Heart right ventricle (tissue), 16 donors: ENCODE measurements around the gene MRPL40. TPM values are rescaled to one million over a fixed set of nuclear protein-coding genes. Genes with fewer than 3 reads are reported as not detected.

Experiments
- ATAC-seq, 8 donors: fragments of 200-7000 bp; cut with Tn5 transposase; one replicate each; pipeline ENCODE4 v1.9.1; 2020; ENCODE audit warnings: mild to moderate bottlenecking in 8 of 8, moderate library complexity in 8 of 8, moderate number of reproducible peaks in 1 of 8
- DNase-seq, 2 donors: peaks; one replicate each; pipeline ENCODE4 v3.0.0-alpha.2; 2020
- H3K27ac ChIP-seq, 10 donors: fragments of 200-600 bp; sonication (generic) in 2 of 10; one replicate each; pipeline versions ENCODE4 v1.5.0 to v1.8.0; 2020 to 2022; ENCODE audit warnings: mild to moderate bottlenecking in 3 of 10
- H3K27me3 ChIP-seq, 7 donors: fragments of 200-600 bp; one replicate each; pipeline ENCODE4 v1.8.0; 2021 to 2022; ENCODE audit warnings: mild to moderate bottlenecking in 2 of 7
- H3K36me3 ChIP-seq, 9 donors: fragments of 200-600 bp; sonication (generic) in 1 of 9; one replicate each; pipeline versions ENCODE4 v1.5.0 to v1.8.0; 2020 to 2022; ENCODE audit warnings: mild to moderate bottlenecking in 2 of 9
- H3K4me1 ChIP-seq, 9 donors: fragments of 200-600 bp; sonication (generic) in 1 of 9; one replicate each; pipeline versions ENCODE4 v1.5.0 to v1.8.0; 2020 to 2022; ENCODE audit warnings: mild to moderate bottlenecking in 4 of 9
- H3K4me3 ChIP-seq, 10 donors: fragments of 200-600 bp; sonication (generic) in 2 of 10; one replicate each; pipeline versions ENCODE4 v1.5.0 to v1.8.0; 2020 to 2022; ENCODE audit warnings: mild to moderate bottlenecking in 7 of 10, moderate library complexity in 2 of 10
- H3K9me3 ChIP-seq, 11 donors: fragments of 200-600 bp in 10 of 11; sonication (generic) in 2 of 11; one replicate each; pipeline versions ENCODE4 v1.5.0 to v1.8.0; 2013 to 2022; ENCODE audit warnings: mild to moderate bottlenecking in 2 of 11, control low read depth in 1 of 11, moderate library complexity in 1 of 11
- WGBS, 2 donors: extraction: QIAGEN DNeasy Blood & Tissue Kit; methylation state at CpG; one replicate each; pipeline ENCODE4 v1.1.7; 2013; ENCODE audit warnings: inconsistent platforms in 1 of 2; 5-methylcytosine and 5-hydroxymethylcytosine counted together
- intact Hi-C, 10 donors: fragments of 100-400 bp; cut with DNase I; formaldehyde crosslinking; loops; one replicate each; pipeline versions ENCODE4 v1.11.1 to v1.14.2; 2022
- polyA plus RNA-seq, 2 donors: library from polyadenylated mRNA; stranded (reverse); fragments of 200-250 nt; gene quantifications; one replicate each; pipeline ENCODE4 v1.2.3, GENCODE V29; 2013
- total RNA-seq, 10 donors: library from RNA; stranded (reverse); fragmentation: NEBNext Ultra II Directional in 3 of 10; extraction: Animal tissue kit (Norgen Biotek cat#: 25700) in 3 of 10; gene quantifications; one replicate each; pipeline versions ENCODE4 v1.2.1 to v1.2.4, GENCODE V29; 2021 to 2023
- TF ChIP-seq, protein P1 (sequence below), 9 donors: fragments of 200-600 bp; sonication (generic) in 2 of 9; IDR thresholded peaks; one replicate each; pipeline versions ENCODE4 v1.5.0 to v1.8.0; 2021 to 2022; ENCODE audit warnings: antibody characterized with exemption in 9 of 9, mild to moderate bottlenecking in 5 of 9, moderate library complexity in 1 of 9
- donor health status: Arrhythmogenic right ventricular cardiomyopathy.
- donor health status: ischemic (EF 13 %, LVEDD 7.1; RV severe dilation, severe dysfunction).
- donor health status: healthy with polysubstance abuse.
- donor health status: DM: no; HTN: yes; CAD: no.
- donor health status: DM: no; HTN: no; CAD: no.
- donor health status: ischemic (EF 25% LVEDD 6.9; RV normal size, moderate dysfunction).
- donor health status: ischemic (EF 25% LVEDD 5.7; RV mildly dilated, moderate dysfunction).
- donor health status: healthy.
- donor health status: DM: yes; HTN: yes; CAD: no.
- donor health status: Ischemic cardiomyopathy.
- donor health status: ischemic (EF 35%, LVEDD 5.7; RV mildly dilated, moderate dysfunction).
- donor health status: nonischemic (EF 11% LVEDD 7.7; RV severe dilation, severe dysfunction).
- donor health status: DM: yes; HTN: yes; CAD: no.
- donor health status: PGD.
- donor health status: ischemic (EF 29% LVEDD 5.4; RV normal size, mild dysfunction).
- donor health status: nonischemic (EF 23%, LVEDD 6.1; RV moderate dilation, normal function).

MRPL40 gene
- total and polyA plus RNA-seq, 12 donors, result 49.2 to 117 (median 56.7) TPM

- Histone ChIP-seq H3K9me3 (no peaks in the 10 kb centered on the region), H3K27me3 (no peaks in the 10 kb centered on the region), H3K4me3 (no peak overlapping the region), H3K36me3 (peaks cover 0 to 52% (median 31%) of the 10 kb centered on the region in 9 donors), H3K27ac (no peak overlapping the region), H3K4me1 (peaks cover 3 to 48% (median 31%) of the 10 kb centered on the region in 9 donors)
- no peak for DNase-seq
- 65 to 69% methylated on average over 3 of the region's 3 CpGs for WGBS, 2 donors
- no peak for ATAC-seq
- TF ChIP-seq, protein P1, sequence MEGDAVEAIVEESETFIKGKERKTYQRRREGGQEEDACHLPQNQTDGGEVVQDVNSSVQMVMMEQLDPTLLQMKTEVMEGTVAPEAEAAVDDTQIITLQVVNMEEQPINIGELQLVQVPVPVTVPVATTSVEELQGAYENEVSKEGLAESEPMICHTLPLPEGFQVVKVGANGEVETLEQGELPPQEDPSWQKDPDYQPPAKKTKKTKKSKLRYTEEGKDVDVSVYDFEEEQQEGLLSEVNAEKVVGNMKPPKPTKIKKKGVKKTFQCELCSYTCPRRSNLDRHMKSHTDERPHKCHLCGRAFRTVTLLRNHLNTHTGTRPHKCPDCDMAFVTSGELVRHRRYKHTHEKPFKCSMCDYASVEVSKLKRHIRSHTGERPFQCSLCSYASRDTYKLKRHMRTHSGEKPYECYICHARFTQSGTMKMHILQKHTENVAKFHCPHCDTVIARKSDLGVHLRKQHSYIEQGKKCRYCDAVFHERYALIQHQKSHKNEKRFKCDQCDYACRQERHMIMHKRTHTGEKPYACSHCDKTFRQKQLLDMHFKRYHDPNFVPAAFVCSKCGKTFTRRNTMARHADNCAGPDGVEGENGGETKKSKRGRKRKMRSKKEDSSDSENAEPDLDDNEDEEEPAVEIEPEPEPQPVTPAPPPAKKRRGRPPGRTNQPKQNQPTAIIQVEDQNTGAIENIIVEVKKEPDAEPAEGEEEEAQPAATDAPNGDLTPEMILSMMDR (IDR thresholded peaks at IDR 0.05), result no peak
- intact Hi-C loops, result loop anchor here in 5 of 10 donors (5.0 to 10.0 kb wide), 7 partner anchors 39 to 331 kb away; partner anchors contain the start of genes HIRA (in 2 of the 5), MRPL40 (in 2 of the 5), CLTCL1 (in 1 of the 5) and ESS2 (in 1 of the 5)
Observed at GRCh38 chr22:19476023-19476422, 43.7 kb downstream of the MRPL40 start.

GRCh38 chr22:19477321-19478044 lies 45.1 kb downstream of the MRPL40 start:
- peak overlapping the region in 9 of 10 donors; percentile 93 to 100 (median 98) for H3K27ac ChIP-seq
- H3K9me3 ChIP-seq, result no peaks in the 10 kb centered on the region

GRCh38 chr22:19478045-19478900 lies 45.9 kb downstream of the MRPL40 start:
- Histone ChIP-seq H3K4me1 (peaks cover 3 to 48% (median 31%) of the 10 kb centered on the region in 9 donors), H3K9me3 (no peaks in the 10 kb centered on the region), H3K36me3 (peaks cover 0 to 30% (median 15%) of the 10 kb centered on the region in 9 donors), H3K27ac (peak overlapping the region; percentile 93 to 100 (median 98)), H3K4me3 (peak overlapping the region; percentile 58 to 95 (median 86)), H3K27me3 (no peaks in the 10 kb centered on the region)
- DNase-seq (peak in 1 of 2 donors; percentile 16), ATAC-seq (no peak)
- intact Hi-C loops, result loop anchor here in 6 of 10 donors (2.0 to 10.0 kb wide), 9 partner anchors 41 to 333 kb away; partner anchors contain the start of genes HIRA (in 3 of the 6), MRPL40 (in 2 of the 6), CLTCL1 (in 1 of the 6) and ESS2 (in 1 of the 6)
- TF ChIP-seq, protein P1 (IDR thresholded peaks at IDR 0.05), result no peak
- 1% methylated on average over 30 to 31 of the region's 31 CpGs for WGBS, 2 donors

More at GRCh38 chr22:19477321-19478044, 45.1 kb downstream of the MRPL40 start:
- WGBS, 2 donors, result 24 to 32% methylated on average over 5 of the region's 5 CpGs
- Histone ChIP-seq H3K4me1 (peaks cover 3 to 48% (median 31%) of the 10 kb centered on the region in 9 donors), H3K27me3 (no peaks in the 10 kb centered on the region), H3K36me3 (peaks cover 0 to 37% (median 17%) of the 10 kb centered on the region in 9 donors), H3K4me3 (peak overlapping the region; percentile 58 to 95 (median 86))
- ATAC-seq (no peak), DNase-seq (no peak)
- TF ChIP-seq, protein P1 (IDR thresholded peaks at IDR 0.05), result peak in 5 of 9 donors; percentile 15 to 50 (median 39)
- intact Hi-C loops, result loop anchor here in 6 of 10 donors (2.0 to 10.0 kb wide), 9 partner anchors 40 to 333 kb away; partner anchors contain the start of genes HIRA (in 3 of the 6), MRPL40 (in 2 of the 6), CLTCL1 (in 1 of the 6) and ESS2 (in 1 of the 6)
